OCI-LY3 (cell line): ENCODE results near the gene LRCH1.

ENCODE experiments used
- EZH2phosphoT487 ChIP-seq: fragments of 200-600 bp; shearing (Covaris generic); IDR thresholded peaks from 2 replicates; pipeline ENCODE4 v1.6.1; 2018; ENCODE audit warnings: antibody characterized with exemption, mixed run types, low read depth
- TF ChIP-seq, protein P1 (sequence below): fragments of 200-600, 300-600 bp; sonication (generic); IDR thresholded peaks from 2 replicates; pipeline ENCODE4 v1.5.1; 2014; ENCODE audit warnings: antibody characterized with exemption, low read length, low read depth

DNA sequence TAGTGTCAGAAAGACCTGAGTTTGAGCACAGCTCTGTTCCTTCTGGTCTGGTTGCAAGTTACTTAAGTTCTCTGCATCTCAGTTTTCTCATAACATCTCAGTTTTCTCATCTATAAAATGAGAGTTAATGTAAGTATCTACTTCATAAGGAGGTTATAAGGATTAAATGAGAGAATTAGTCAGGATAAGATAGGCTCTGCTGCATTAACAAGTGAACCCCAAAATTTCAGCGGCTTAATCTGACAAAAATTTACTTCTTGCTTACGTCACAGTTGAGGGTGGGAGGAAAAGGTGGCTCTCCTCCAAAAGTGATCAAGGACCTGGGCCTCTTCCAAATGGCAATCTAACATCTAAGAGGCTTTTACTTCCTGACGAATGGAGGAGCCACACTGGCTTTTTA lies 31.5 kb upstream of the LRCH1 start:
- TF ChIP-seq, protein P1, sequence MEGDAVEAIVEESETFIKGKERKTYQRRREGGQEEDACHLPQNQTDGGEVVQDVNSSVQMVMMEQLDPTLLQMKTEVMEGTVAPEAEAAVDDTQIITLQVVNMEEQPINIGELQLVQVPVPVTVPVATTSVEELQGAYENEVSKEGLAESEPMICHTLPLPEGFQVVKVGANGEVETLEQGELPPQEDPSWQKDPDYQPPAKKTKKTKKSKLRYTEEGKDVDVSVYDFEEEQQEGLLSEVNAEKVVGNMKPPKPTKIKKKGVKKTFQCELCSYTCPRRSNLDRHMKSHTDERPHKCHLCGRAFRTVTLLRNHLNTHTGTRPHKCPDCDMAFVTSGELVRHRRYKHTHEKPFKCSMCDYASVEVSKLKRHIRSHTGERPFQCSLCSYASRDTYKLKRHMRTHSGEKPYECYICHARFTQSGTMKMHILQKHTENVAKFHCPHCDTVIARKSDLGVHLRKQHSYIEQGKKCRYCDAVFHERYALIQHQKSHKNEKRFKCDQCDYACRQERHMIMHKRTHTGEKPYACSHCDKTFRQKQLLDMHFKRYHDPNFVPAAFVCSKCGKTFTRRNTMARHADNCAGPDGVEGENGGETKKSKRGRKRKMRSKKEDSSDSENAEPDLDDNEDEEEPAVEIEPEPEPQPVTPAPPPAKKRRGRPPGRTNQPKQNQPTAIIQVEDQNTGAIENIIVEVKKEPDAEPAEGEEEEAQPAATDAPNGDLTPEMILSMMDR = no peak
- no peak for TF ChIP-seq EZH2phosphoT487
